Kidney (tissue), 14 donors: ENCODE measurements around the gene FOXK1. TPM values are rescaled to one million over a fixed set of nuclear protein-coding genes. Genes with fewer than 3 reads are reported as not detected.

Source experiments
- DNase-seq, 5 donors: peaks; one replicate each; pipeline ENCODE4 v3.0.0-alpha.2; 2013 to 2020
- FAIRE-seq: peaks from 2 replicates; lab custom pipeline; 2012; peaks lifted over from hg19 to GRCh38; lab: Jason Lieb, UNC
- H3K27ac ChIP-seq, 2 donors: one replicate each; pipeline ENCODE4 v1.7.0; 2013; ENCODE audit warnings: low read depth in 2 of 2, low read length in 2 of 2, inconsistent platforms in 1 of 2
- H3K27me3 ChIP-seq: one replicate; pipeline ENCODE4 v1.7.1; 2013; ENCODE audit warnings: low read length, inconsistent platforms; ENCODE audit not compliant: control insufficient read depth, insufficient read depth
- H3K36me3 ChIP-seq, 3 donors: one replicate each; pipeline versions ENCODE4 v1.7.0 to v1.7.1; 2013; ENCODE audit warnings: low read length in 3 of 3, control low read depth in 1 of 3, inconsistent platforms in 1 of 3; ENCODE audit not compliant: insufficient read depth in 3 of 3, control insufficient read depth in 2 of 3
- H3K4me1 ChIP-seq, 3 donors: one replicate each; pipeline versions ENCODE4 v1.7.0 to v1.7.1; 2013; ENCODE audit warnings: low read length in 3 of 3, inconsistent platforms in 1 of 3, low read depth in 1 of 3; ENCODE audit not compliant: control insufficient read depth in 2 of 3, insufficient read depth in 2 of 3
- H3K4me3 ChIP-seq, 3 donors: one replicate each; pipeline versions ENCODE4 v1.7.0 to v1.8.1; 2013; ENCODE audit warnings: low read length in 3 of 3, control low read depth in 1 of 3, inconsistent platforms in 1 of 3
- H3K9ac ChIP-seq, 3 donors: one replicate each; pipeline versions ENCODE4 v1.7.0 to v1.7.1; 2013; ENCODE audit warnings: low read length in 3 of 3, control low read depth in 1 of 3, inconsistent platforms in 1 of 3
- H3K9me3 ChIP-seq, 3 donors: one replicate each; pipeline versions ENCODE4 v1.7.0 to v1.7.1; 2013; ENCODE audit warnings: low read length in 3 of 3, control low read depth in 1 of 3, inconsistent platforms in 1 of 3; ENCODE audit not compliant: control insufficient read depth in 2 of 3, insufficient read depth in 1 of 3
- CTCF ChIP-seq: IDR thresholded peaks from 3 replicates; pipeline ENCODE4 v1.5.1; 2012; ENCODE audit warnings: mild to moderate bottlenecking, moderate library complexity, borderline replicate concordance; ENCODE audit not compliant: insufficient read depth; ENCODE audit errors: extremely low read depth
- intact Hi-C: fragments of 100-400 bp; cut with DNase I; formaldehyde crosslinking; loops from one replicate; pipeline ENCODE4 v1.11.1; 2022
- polyA plus RNA-seq: library from polyadenylated mRNA; stranded (reverse); fragments of 350-450 nt; fragmentation: Illumina TruSeq; extraction: RNeasy Lipid Tissue Mini Kit (QIAGEN cat#74804); gene quantifications from one replicate; pipeline ENCODE4 v1.2.3, GENCODE V29; 2014; ENCODE audit warnings: low read depth, low replicate concordance; ENCODE audit not compliant: insufficient read depth
- total RNA-seq: library from RNA; stranded (reverse); fragmentation: NEBNext Ultra II Directional; extraction: Animal tissue kit (Norgen Biotek cat#: 25700); gene quantifications from one replicate; pipeline ENCODE4 v1.2.1, GENCODE V29; 2021
- donor health status: control.
- donor health status: control.
- donor health status: control.
- donor health status: control.
- donor health status: control.
- donor health status: DM: yes; HTN: yes; CAD: no.
- donor health status: Normal renal cell carcinoma (clear cell type).

FOXK1 gene
- total and polyA plus RNA-seq, 2 donors from 2014 or later = 3.9 to 44.2 TPM

GRCh38 chr7:4745265-4745919 lies 63.3 kb downstream of the FOXK1 start:
- Histone ChIP-seq H3K36me3 (peaks cover 3 to 14% (median 8%) of the 10 kb centered on the region in 3 donors), H3K4me3 (peak overlapping the region in 1 of 3 donors; percentile 37), H3K27ac (peak overlapping the region; percentile 79 to 93), H3K9ac (peak overlapping the region in 1 of 3 donors; percentile 31), H3K4me1 (peaks cover 3 to 35% (median 29%) of the 10 kb centered on the region in 3 donors), H3K27me3 (no peaks in the 10 kb centered on the region), H3K9me3 (no peaks in the 10 kb centered on the region)
- intact Hi-C loops = no loop called here
- DNase-seq (no peak), FAIRE-seq (no peak)
- no peak for TF ChIP-seq CTCF

- intact Hi-C loops = no loop called here
These were observed 64.2 kb downstream of the FOXK1 start for GRCh38 chr7:4745971-4746919.

GRCh38 chr7:4747013-4747412 lies 64.9 kb downstream of the FOXK1 start:
- Histone ChIP-seq H3K27ac (peak overlapping the region; percentile 79 to 93), H3K9ac (no peak overlapping the region), H3K4me3 (no peak overlapping the region), H3K27me3 (no peaks in the 10 kb centered on the region), H3K9me3 (no peaks in the 10 kb centered on the region), H3K36me3 (peaks cover 3 to 9% (median 4%) of the 10 kb centered on the region in 3 donors), H3K4me1 (peaks cover 3 to 35% (median 29%) of the 10 kb centered on the region in 3 donors)
- DNase-seq (no peak), FAIRE-seq (no peak)
- no peak for TF ChIP-seq CTCF
- intact Hi-C loops = no loop called here

More at GRCh38 chr7:4745971-4746919, 64.2 kb downstream of the FOXK1 start:
- Histone ChIP-seq H3K4me1 (peaks cover 3 to 35% (median 29%) of the 10 kb centered on the region in 3 donors), H3K9me3 (no peaks in the 10 kb centered on the region), H3K27me3 (no peaks in the 10 kb centered on the region), H3K9ac (peak overlapping the region in 2 of 3 donors; percentile 17 to 31), H3K4me3 (peak overlapping the region in 2 of 3 donors; percentile 37 to 65), H3K36me3 (peaks cover 3 to 14% (median 8%) of the 10 kb centered on the region in 3 donors), H3K27ac (peak overlapping the region; percentile 79 to 93)
- DNase-seq (peak in 2 of 5 donors; percentile 53 to 62), FAIRE-seq (no peak)
- no peak for TF ChIP-seq CTCF
